Calu3 (cell line): ENCODE data around the gene ADGRG6. TPM values are rescaled to one million over a fixed set of nuclear protein-coding genes. Genes with fewer than 3 reads are reported as not detected.

Source experiments
- BruUV-seq: library from RNA; stranded (reverse); fragments of 400-500 nt; replicated peaks from 2 replicates; lab custom pipeline; 2021; lab: Mats Ljungman, UMichigan
- CTCF ChIA-PET: fragments of 300-600 bp; sonication (Branson Sonifier 250); formaldehyde crosslinking; loops from one replicate; lab custom pipeline; 2022; ENCODE audit warnings: antibody characterized with exemption; lab: Charles Lee
- DNase-seq: peaks from one replicate; pipeline ENCODE4 v3.0.0; 2022
- H3K27ac Mint-ChIP-seq: one replicate; pipeline ENCODE4 v1.8.0; 2022; ENCODE audit warnings: mixed read lengths; ENCODE audit not compliant: unreplicated experiment
- H3K27me3 Mint-ChIP-seq: one replicate; pipeline ENCODE4 v1.8.0; 2022; ENCODE audit warnings: mixed read lengths; ENCODE audit not compliant: unreplicated experiment
- H3K36me3 Mint-ChIP-seq: one replicate; pipeline ENCODE4 v1.8.0; 2022; ENCODE audit warnings: mild to moderate bottlenecking, moderate library complexity, mixed read lengths; ENCODE audit not compliant: insufficient read depth, unreplicated experiment
- H3K4me1 Mint-ChIP-seq: one replicate; pipeline ENCODE4 v1.8.0; 2022; ENCODE audit warnings: mild to moderate bottlenecking, low read depth, mixed read lengths; ENCODE audit not compliant: unreplicated experiment
- H3K4me3 Mint-ChIP-seq: one replicate; pipeline ENCODE4 v1.8.0; 2022; ENCODE audit warnings: mild to moderate bottlenecking, low read depth, moderate library complexity, mixed read lengths; ENCODE audit not compliant: unreplicated experiment
- H3K9me3 Mint-ChIP-seq: one replicate; pipeline ENCODE4 v1.8.0; 2022; ENCODE audit warnings: low read depth, mixed read lengths; ENCODE audit not compliant: unreplicated experiment
- intact Hi-C: fragments of 100-400 bp; cut with micrococcal nuclease; formaldehyde crosslinking; loops from one replicate; pipeline ENCODE4 v1.10.0; 2022; ENCODE audit not compliant: unreplicated experiment
- total RNA-seq: library from RNA; stranded (reverse); gene quantifications from 2 replicates; pipeline ENCODE4 v1.2.3, GENCODE V29; 2022
- TF ChIP-seq, protein P1 (sequence below): fragments of 200-600 bp; IDR thresholded peaks from one replicate; pipeline ENCODE4 v1.8.0; 2022; ENCODE audit warnings: antibody characterized with exemption; ENCODE audit not compliant: unreplicated experiment

The ADGRG6 gene
- total RNA-seq, 1 experiment from 2014 or later: 109 TPM

DNA sequence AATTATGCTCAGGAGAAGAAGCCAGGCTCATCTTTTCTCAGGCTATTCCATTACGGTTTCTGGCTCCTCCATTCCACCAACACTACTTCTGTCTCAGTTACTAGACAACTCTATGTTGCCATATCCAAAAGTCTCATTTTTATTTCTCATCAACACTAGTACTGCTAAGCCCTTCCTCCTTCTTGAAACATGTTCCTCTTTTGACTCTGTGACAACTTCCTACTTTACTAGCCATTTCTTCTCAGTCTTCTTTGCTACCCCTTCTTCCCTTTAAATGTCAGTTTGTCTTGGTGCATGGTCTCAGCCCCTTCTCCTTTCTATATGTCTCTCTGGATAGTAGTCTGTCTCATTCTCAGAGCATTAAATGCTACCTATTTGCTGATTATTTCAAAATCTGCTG is 7.1 kb upstream of the ADGRG6 start:
- Mint-ChIP-seq H3K4me1 (peaks cover 27% of the 10 kb centered on the region), H3K36me3 (peaks cover 7% of the 10 kb centered on the region), H3K9me3 (peaks cover 5% of the 10 kb centered on the region), H3K27ac (no peak overlapping the region), H3K27me3 (no peaks in the 10 kb centered on the region), H3K4me3 (no peak overlapping the region)
- BruUV-seq: no TSS peak
- TF ChIP-seq, protein P1, sequence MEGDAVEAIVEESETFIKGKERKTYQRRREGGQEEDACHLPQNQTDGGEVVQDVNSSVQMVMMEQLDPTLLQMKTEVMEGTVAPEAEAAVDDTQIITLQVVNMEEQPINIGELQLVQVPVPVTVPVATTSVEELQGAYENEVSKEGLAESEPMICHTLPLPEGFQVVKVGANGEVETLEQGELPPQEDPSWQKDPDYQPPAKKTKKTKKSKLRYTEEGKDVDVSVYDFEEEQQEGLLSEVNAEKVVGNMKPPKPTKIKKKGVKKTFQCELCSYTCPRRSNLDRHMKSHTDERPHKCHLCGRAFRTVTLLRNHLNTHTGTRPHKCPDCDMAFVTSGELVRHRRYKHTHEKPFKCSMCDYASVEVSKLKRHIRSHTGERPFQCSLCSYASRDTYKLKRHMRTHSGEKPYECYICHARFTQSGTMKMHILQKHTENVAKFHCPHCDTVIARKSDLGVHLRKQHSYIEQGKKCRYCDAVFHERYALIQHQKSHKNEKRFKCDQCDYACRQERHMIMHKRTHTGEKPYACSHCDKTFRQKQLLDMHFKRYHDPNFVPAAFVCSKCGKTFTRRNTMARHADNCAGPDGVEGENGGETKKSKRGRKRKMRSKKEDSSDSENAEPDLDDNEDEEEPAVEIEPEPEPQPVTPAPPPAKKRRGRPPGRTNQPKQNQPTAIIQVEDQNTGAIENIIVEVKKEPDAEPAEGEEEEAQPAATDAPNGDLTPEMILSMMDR: no peak
- intact Hi-C loops: no loop called here
- DNase-seq: no peak
- CTCF ChIA-PET: no interaction called here

DNA sequence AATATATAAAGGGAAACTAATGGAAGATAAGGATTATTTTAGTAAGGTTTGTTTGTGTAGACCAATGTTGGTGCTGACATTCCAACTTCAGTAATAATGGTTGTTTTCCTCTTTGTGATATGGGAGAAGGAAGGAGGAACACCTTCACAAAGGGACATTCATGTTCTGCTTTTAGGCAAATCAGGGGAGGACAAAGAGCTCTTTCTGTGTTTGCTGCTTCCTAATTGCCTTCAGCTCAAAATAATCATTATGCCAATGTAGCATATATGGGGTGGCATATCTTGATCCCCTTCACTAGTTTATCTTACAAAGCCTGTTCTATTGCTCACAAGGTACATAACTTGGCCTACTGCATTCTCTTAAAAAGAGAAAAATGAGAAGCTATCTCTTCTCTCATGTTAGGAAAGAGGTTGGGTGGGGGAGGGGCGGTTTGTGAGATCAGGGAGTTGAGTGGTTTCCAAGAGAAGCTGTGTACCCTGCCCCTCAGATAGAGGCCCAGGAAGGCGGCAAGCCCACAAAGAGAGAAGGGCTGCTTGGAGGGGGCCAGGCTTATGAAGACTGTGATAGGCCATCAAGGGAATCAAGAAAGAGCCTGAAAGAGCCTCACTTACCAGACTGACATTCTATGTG is 4.7 kb upstream of the ADGRG6 start:
- TF ChIP-seq, protein P1: no peak
- no TSS peak for BruUV-seq
- intact Hi-C loops: no loop called here
- peaks cover 22% of the 10 kb centered on the region for H3K36me3 Mint-ChIP-seq
- peak overlapping the region; percentile 62 for H3K27ac Mint-ChIP-seq
- CTCF ChIA-PET: interaction anchor here (0.8 to 1.2 kb wide), 3 partner anchors 17 to 89 kb away, joined by 3 to 4 read pairs (median 3); no protein-coding TSS in a partner anchor
- DNase-seq: no peak
- H3K9me3 Mint-ChIP-seq: peaks cover 5% of the 10 kb centered on the region
- H3K4me3 Mint-ChIP-seq: no peak overlapping the region
- H3K27me3 Mint-ChIP-seq: no peaks in the 10 kb centered on the region
- peaks cover 27% of the 10 kb centered on the region for H3K4me1 Mint-ChIP-seq

- TF ChIP-seq, protein P1: no peak
- CTCF ChIA-PET: interaction anchor here (0.8 to 1.2 kb wide), 3 partner anchors 18 to 90 kb away, joined by 3 to 4 read pairs (median 3); no protein-coding TSS in a partner anchor
These were observed 4.2 kb upstream of the ADGRG6 start for GRCh38 chr6:142297605-142297995.

GRCh38 chr6:142297996-142298753 is 3.6 kb upstream of the ADGRG6 start:
- CTCF ChIA-PET: interaction anchor here (0.6 kb wide), 1 partner anchor 500 kb away, joined by 4 read pairs; no protein-coding TSS in a partner anchor
- Mint-ChIP-seq H3K4me1 (peaks cover 27% of the 10 kb centered on the region), H3K27ac (peak overlapping the region; percentile 16), H3K4me3 (no peak overlapping the region), H3K27me3 (no peaks in the 10 kb centered on the region), H3K36me3 (peaks cover 32% of the 10 kb centered on the region), H3K9me3 (peaks cover 5% of the 10 kb centered on the region)
- intact Hi-C loops: loop anchor here (2.0 kb wide), 2 partner anchors 23 to 65 kb away; no protein-coding TSS in a partner anchor
- BruUV-seq: no TSS peak
- TF ChIP-seq, protein P1: no peak
- no peak for DNase-seq

More at GRCh38 chr6:142297605-142297995, 4.2 kb upstream of the ADGRG6 start:
- no TSS peak for BruUV-seq
- intact Hi-C loops: no loop called here
- peaks cover 27% of the 10 kb centered on the region for H3K36me3 Mint-ChIP-seq
- no peak for DNase-seq
- peak overlapping the region; percentile 16 for H3K27ac Mint-ChIP-seq
- no peak overlapping the region for H3K4me3 Mint-ChIP-seq
- peaks cover 27% of the 10 kb centered on the region for H3K4me1 Mint-ChIP-seq
- no peaks in the 10 kb centered on the region for H3K27me3 Mint-ChIP-seq
- peaks cover 5% of the 10 kb centered on the region for H3K9me3 Mint-ChIP-seq
